Progenitor cell of endocrine pancreas (in vitro differentiated cells): ENCODE data around the gene C5orf22. TPM values are rescaled to one million over a fixed set of nuclear protein-coding genes. Genes with fewer than 3 reads are reported as not detected.
"Not testable (repeated sequence)": the region's sequence is repeated elsewhere in the genome, so short reads cannot be mapped to it uniquely, and the experiment has no call there.

Experiments used
- DNase-seq: peaks from one replicate; pipeline ENCODE4 v3.0.0; 2021; ENCODE audit warnings: low spot score; ENCODE audit not compliant: unreplicated experiment
- H3K27ac Mint-ChIP-seq: 2 replicates; pipeline ENCODE4 v1.8.0; 2021; ENCODE audit warnings: mild to moderate bottlenecking, moderate library complexity, mixed read lengths
- H3K27me3 Mint-ChIP-seq: 2 replicates; pipeline ENCODE4 v1.8.0; 2021; ENCODE audit warnings: mixed read lengths
- H3K36me3 Mint-ChIP-seq: 2 replicates; pipeline ENCODE4 v1.8.0; 2022; ENCODE audit warnings: mixed read lengths; ENCODE audit not compliant: insufficient read depth
- H3K4me1 Mint-ChIP-seq: 2 replicates; pipeline ENCODE4 v1.8.0; 2021; ENCODE audit warnings: low read depth, mixed read lengths
- H3K4me3 Mint-ChIP-seq: 2 replicates; pipeline ENCODE4 v1.8.0; 2021; ENCODE audit warnings: low read depth, mild to moderate bottlenecking, moderate library complexity, mixed read lengths
- H3K9me3 Mint-ChIP-seq: 2 replicates; pipeline ENCODE4 v1.8.0; 2021; ENCODE audit warnings: low read depth, mixed read lengths
- CTCF ChIP-seq: fragments of 200-600 bp; sonication (generic); IDR thresholded peaks from one replicate; pipeline ENCODE4 v1.5.0; 2021; ENCODE audit warnings: antibody characterized with exemption, mild to moderate bottlenecking; ENCODE audit not compliant: unreplicated experiment
- total RNA-seq: library from RNA; stranded (reverse); gene quantifications from 2 replicates; pipeline ENCODE4 v1.2.1, GENCODE V29; 2021

The C5orf22 gene
- total RNA-seq, 1 donor from 2014 or later: 30.5 TPM

GRCh38 chr5:31561946-31562345 lies 29.8 kb downstream of the C5orf22 start:
- H3K4me3 Mint-ChIP-seq: no peak overlapping the region
- no peak overlapping the region for H3K27ac Mint-ChIP-seq
- H3K36me3 Mint-ChIP-seq: peaks cover 7% of the 10 kb centered on the region
- peaks cover 3% of the 10 kb centered on the region for H3K27me3 Mint-ChIP-seq
- H3K9me3 Mint-ChIP-seq: peaks cover 18% of the 10 kb centered on the region
- TF ChIP-seq CTCF: no peak
- no peak for DNase-seq
- no peaks in the 10 kb centered on the region for H3K4me1 Mint-ChIP-seq

- Mint-ChIP-seq H3K36me3 (peaks cover 5% of the 10 kb centered on the region), H3K9me3 (peaks cover 18% of the 10 kb centered on the region), H3K4me3 (no peak overlapping the region), H3K27me3 (peaks cover 3% of the 10 kb centered on the region), H3K27ac (no peak overlapping the region), H3K4me1 (no peaks in the 10 kb centered on the region)
- no peak for DNase-seq
- no peak for TF ChIP-seq CTCF
Observed at GRCh38 chr5:31563216-31563615, 31.1 kb downstream of the C5orf22 start.

GRCh38 chr5:31566362-31566761 lies 34.3 kb downstream of the C5orf22 start:
- not testable (repeated sequence) for H3K36me3 Mint-ChIP-seq, DNase-seq, H3K4me3 Mint-ChIP-seq, H3K4me1 Mint-ChIP-seq, H3K27ac Mint-ChIP-seq, H3K27me3 Mint-ChIP-seq
- peaks cover 18% of the 10 kb centered on the region for H3K9me3 Mint-ChIP-seq

- H3K4me3 Mint-ChIP-seq: no peak overlapping the region
- no peak overlapping the region for H3K27ac Mint-ChIP-seq
- no peak for TF ChIP-seq CTCF
- peaks cover 18% of the 10 kb centered on the region for H3K9me3 Mint-ChIP-seq
- H3K27me3 Mint-ChIP-seq: no peaks in the 10 kb centered on the region
- H3K4me1 Mint-ChIP-seq: no peaks in the 10 kb centered on the region
- peaks cover 4% of the 10 kb centered on the region for H3K36me3 Mint-ChIP-seq
- no peak for DNase-seq
Observed at GRCh38 chr5:31568302-31568835, 36.3 kb downstream of the C5orf22 start.

- Mint-ChIP-seq H3K27me3 (no peaks in the 10 kb centered on the region), H3K4me1 (no peaks in the 10 kb centered on the region), H3K9me3 (peaks cover 18% of the 10 kb centered on the region), H3K36me3 (peaks cover 4% of the 10 kb centered on the region), H3K4me3 (no peak overlapping the region), H3K27ac (no peak overlapping the region)
- DNase-seq: no peak
- no peak for TF ChIP-seq CTCF
Observed at GRCh38 chr5:31569068-31569467, 37.0 kb downstream of the C5orf22 start.

GRCh38 chr5:31573494-31574142 lies 41.5 kb downstream of the C5orf22 start:
- no peaks in the 10 kb centered on the region for H3K9me3 Mint-ChIP-seq

More at GRCh38 chr5:31573494-31574142, 41.5 kb downstream of the C5orf22 start:
- TF ChIP-seq CTCF: no peak
- H3K4me1 Mint-ChIP-seq: no peaks in the 10 kb centered on the region
- no peak for DNase-seq
- H3K36me3 Mint-ChIP-seq: no peaks in the 10 kb centered on the region
- no peak overlapping the region for H3K4me3 Mint-ChIP-seq
- peaks cover 3% of the 10 kb centered on the region for H3K27me3 Mint-ChIP-seq
- H3K27ac Mint-ChIP-seq: no peak overlapping the region
